PC-3 (cell line): Measurements from ENCODE around the gene SMIM7. TPM values are rescaled to one million over a fixed set of nuclear protein-coding genes. Genes with fewer than 3 reads are reported as not detected.

Experiments used
- ATAC-seq: fragments of 200-7000 bp; cut with Tn5 transposase; 2 replicates; pipeline ENCODE4 v1.9.1; 2020; ENCODE audit warnings: mild to moderate bottlenecking, moderate library complexity
- BruUV-seq: library from RNA; stranded (reverse); fragments of 400-500 nt; replicated peaks from 2 replicates; lab custom pipeline; 2021; lab: Mats Ljungman, UMichigan
- CTCF ChIA-PET: fragments of 300-600 bp; sonication (Branson Sonifier 250); formaldehyde crosslinking; loops from one replicate; lab custom pipeline; 2022; ENCODE audit warnings: antibody characterized with exemption; lab: Charles Lee
- POLR2A ChIA-PET: fragments of 300-600 bp; sonication (Branson Sonifier 250); formaldehyde crosslinking; loops from one replicate; lab custom pipeline; 2022; ENCODE audit warnings: antibody characterized with exemption; ENCODE audit not compliant: unreplicated experiment; lab: Charles Lee
- DNase-seq: peaks from one replicate; pipeline ENCODE4 v3.0.0-alpha.2; 2015
- H2AFZ ChIP-seq: fragments of 300-600 bp; sonication (generic); 2 replicates; pipeline ENCODE4 v1.6.0; 2016; ENCODE audit warnings: antibody characterized with exemption, low read length
- H3F3A ChIP-seq: fragments of 300-600 bp; sonication (generic); one replicate; pipeline ENCODE4 v1.6.0; 2017; ENCODE audit warnings: antibody characterized with exemption, low read length, control low read depth, mild to moderate bottlenecking; ENCODE audit not compliant: unreplicated experiment
- H3K27ac ChIP-seq: fragments of 300-600 bp; sonication (generic); 2 replicates; pipeline ENCODE4 v1.5.1; 2016; ENCODE audit warnings: mild to moderate bottlenecking, low read length
- H3K27me3 ChIP-seq: fragments of 300-600 bp; sonication (generic); 2 replicates; pipeline ENCODE4 v1.6.1; 2016; ENCODE audit warnings: low read length, mixed read lengths
- H3K36me3 ChIP-seq: fragments of 300-600 bp; sonication (generic); 2 replicates; pipeline ENCODE4 v1.6.1; 2016; ENCODE audit warnings: low read depth, mixed run types, low read length, mixed read lengths
- H3K4me1 ChIP-seq: fragments of 300-600 bp; sonication (generic); 2 replicates; pipeline ENCODE4 v1.5.1; 2016; ENCODE audit warnings: low read length; ENCODE audit not compliant: insufficient read depth
- H3K4me2 ChIP-seq: fragments of 300-600 bp; sonication (generic); 2 replicates; pipeline ENCODE4 v1.6.0; 2016; ENCODE audit warnings: low read length
- H3K4me3 ChIP-seq: fragments of 300-600 bp; sonication (generic); 2 replicates; pipeline ENCODE4 v1.5.1; 2016; ENCODE audit warnings: mild to moderate bottlenecking, low read length, mixed read lengths
- H3K79me2 ChIP-seq: fragments of 300-600 bp; sonication (generic); 2 replicates; pipeline ENCODE4 v1.6.1; 2017; ENCODE audit warnings: low read length, mixed read lengths
- H3K9ac ChIP-seq: fragments of 300-600 bp; sonication (generic); 2 replicates; pipeline ENCODE4 v1.6.0; 2016; ENCODE audit warnings: mild to moderate bottlenecking, low read length
- H3K9me2 ChIP-seq: fragments of 300-600 bp; sonication (generic); replicated peaks from 2 replicates; pipeline ENCODE4 v1.6.1; 2016; ENCODE audit warnings: mixed run types, low read length, mixed read lengths
- H3K9me3 ChIP-seq: fragments of 300-600 bp; sonication (generic); 2 replicates; pipeline ENCODE4 v1.6.1; 2016; ENCODE audit warnings: low read length, mixed read lengths
- H4K20me1 ChIP-seq: fragments of 300-600 bp; sonication (generic); 2 replicates; pipeline ENCODE4 v1.6.1; 2016; ENCODE audit warnings: low read length, mixed read lengths
- EZH2 ChIP-seq: fragments of 300-600 bp; sonication (generic); IDR thresholded peaks from one replicate; pipeline ENCODE4 v1.6.1; 2017; ENCODE audit warnings: antibody characterized with exemption, mild to moderate bottlenecking, low read length; ENCODE audit not compliant: unreplicated experiment
- EZH2phosphoT487 ChIP-seq: fragments of 300-600 bp; sonication (generic); IDR thresholded peaks from 2 replicates; pipeline ENCODE4 v1.6.1; 2018; ENCODE audit warnings: mild to moderate bottlenecking, antibody characterized with exemption, low read length, borderline replicate concordance
- intact Hi-C: fragments of 100-400 bp; cut with micrococcal nuclease; formaldehyde crosslinking; loops from 2 replicates; pipeline ENCODE4 v1.9.0; 2023
- total RNA-seq: library from RNA; depleted of rRNA; stranded (reverse); fragments of >200 nt; gene quantifications from 2 replicates; pipeline ENCODE4 v1.2.3, GENCODE V29; 2014
- TF ChIP-seq, protein P1 (sequence below): fragments of 300-600 bp; sonication (generic); conservative IDR thresholded peaks from 2 replicates; pipeline ENCODE4 v1.5.1; 2017; ENCODE audit warnings: antibody characterized with exemption, low read depth, mild to moderate bottlenecking, low read length

SMIM7 gene
- total RNA-seq, 1 experiment from 2014 or later = 74.1 TPM

DNA sequence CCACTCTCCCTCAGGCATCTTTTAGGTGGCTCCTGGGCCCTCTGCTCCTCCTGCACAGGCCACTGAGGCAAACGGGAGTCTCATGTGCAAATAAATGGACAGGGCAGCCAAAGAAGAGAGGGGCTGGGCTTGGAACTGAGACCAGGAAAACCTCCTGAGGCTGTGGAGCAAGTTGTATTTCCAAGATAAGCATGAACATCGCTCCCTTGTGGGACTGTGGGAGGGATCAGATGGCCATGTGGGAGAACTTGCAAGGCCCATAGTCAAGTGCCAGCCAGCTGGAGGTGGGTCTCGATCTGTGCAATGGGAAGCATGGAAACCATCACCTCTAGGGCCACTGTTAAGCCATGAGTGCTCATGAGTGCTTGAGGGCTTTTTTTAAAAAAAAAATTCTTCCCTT, 56.9 kb downstream of the SMIM7 start:
- no peak overlapping the region for H3K4me3 ChIP-seq
- no peaks in the 10 kb centered on the region for H3K27me3 ChIP-seq
- no peak overlapping the region for H2AFZ ChIP-seq
- ChIA-PET POLR2A (no interaction called here), CTCF (no interaction called here)
- no peak overlapping the region for H3K27ac ChIP-seq
- H3K79me2 ChIP-seq = peaks cover 97% of the 10 kb centered on the region
- H3K4me2 ChIP-seq = no peak overlapping the region
- no peak overlapping the region for H3K9ac ChIP-seq
- TF ChIP-seq EZH2phosphoT487 = no peak
- no peak for TF ChIP-seq EZH2
- peaks cover 87% of the 10 kb centered on the region for H4K20me1 ChIP-seq
- H3K4me1 ChIP-seq = peaks cover 3% of the 10 kb centered on the region; the same call in 1 of the 2 replicates
- no peaks in the 10 kb centered on the region for H3K9me3 ChIP-seq
- BruUV-seq = no TSS peak
- no peak for DNase-seq
- no peaks in the 10 kb centered on the region for H3K9me2 ChIP-seq
- no peaks in the 10 kb centered on the region for H3F3A ChIP-seq
- no peak for ATAC-seq
- H3K36me3 ChIP-seq = no peaks in the 10 kb centered on the region
- intact Hi-C loops = no loop called here

DNA sequence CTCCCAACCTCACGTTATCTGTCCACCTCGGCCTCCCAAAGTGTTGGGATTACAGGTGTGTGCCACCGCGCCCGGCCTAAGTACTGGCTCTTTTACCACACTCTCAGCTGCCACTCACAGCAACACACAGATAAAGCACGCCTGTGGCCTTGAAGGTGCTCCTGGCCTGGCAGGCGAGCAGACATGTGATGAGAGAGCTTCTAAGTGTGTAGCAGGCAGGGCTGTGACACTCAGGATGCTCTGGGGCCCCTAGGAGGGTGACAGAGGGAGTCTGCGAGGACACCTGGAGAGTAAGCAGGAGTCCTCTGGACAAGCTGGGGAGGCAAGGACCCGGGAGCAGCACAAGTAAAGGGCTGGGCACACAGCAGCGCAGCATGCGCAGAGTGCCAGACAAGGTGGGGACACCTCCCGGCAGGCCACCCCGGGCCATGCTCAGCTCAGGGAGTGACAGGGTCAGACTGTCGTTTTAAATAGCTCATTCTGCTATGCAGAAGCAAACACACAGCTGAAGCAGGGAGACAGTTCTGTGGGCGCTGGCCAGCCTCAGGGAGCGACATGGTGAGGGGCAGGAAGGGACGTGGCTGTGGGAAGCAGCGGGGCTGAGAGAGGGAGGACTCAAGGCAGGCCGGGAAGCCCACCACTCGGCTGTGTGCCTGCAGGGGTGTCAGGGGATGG, 58.4 kb downstream of the SMIM7 start:
- Histone ChIP-seq H3K27ac (no peak overlapping the region), H2AFZ (no peak overlapping the region), H3K9me2 (no peaks in the 10 kb centered on the region), H3K9me3 (no peaks in the 10 kb centered on the region), H3K9ac (no peak overlapping the region), H3K27me3 (no peaks in the 10 kb centered on the region), H3F3A (no peaks in the 10 kb centered on the region), H4K20me1 (peaks cover 83% of the 10 kb centered on the region), H3K4me3 (no peak overlapping the region), H3K79me2 (peaks cover 98% of the 10 kb centered on the region), H3K4me2 (no peak overlapping the region), H3K4me1 (no peaks in the 10 kb centered on the region), H3K36me3 (no peaks in the 10 kb centered on the region)
- intact Hi-C loops = no loop called here
- POLR2A ChIA-PET = no interaction called here
- BruUV-seq = no TSS peak
- TF ChIP-seq EZH2 (no peak), EZH2phosphoT487 (no peak)
- TF ChIP-seq, protein P1, sequence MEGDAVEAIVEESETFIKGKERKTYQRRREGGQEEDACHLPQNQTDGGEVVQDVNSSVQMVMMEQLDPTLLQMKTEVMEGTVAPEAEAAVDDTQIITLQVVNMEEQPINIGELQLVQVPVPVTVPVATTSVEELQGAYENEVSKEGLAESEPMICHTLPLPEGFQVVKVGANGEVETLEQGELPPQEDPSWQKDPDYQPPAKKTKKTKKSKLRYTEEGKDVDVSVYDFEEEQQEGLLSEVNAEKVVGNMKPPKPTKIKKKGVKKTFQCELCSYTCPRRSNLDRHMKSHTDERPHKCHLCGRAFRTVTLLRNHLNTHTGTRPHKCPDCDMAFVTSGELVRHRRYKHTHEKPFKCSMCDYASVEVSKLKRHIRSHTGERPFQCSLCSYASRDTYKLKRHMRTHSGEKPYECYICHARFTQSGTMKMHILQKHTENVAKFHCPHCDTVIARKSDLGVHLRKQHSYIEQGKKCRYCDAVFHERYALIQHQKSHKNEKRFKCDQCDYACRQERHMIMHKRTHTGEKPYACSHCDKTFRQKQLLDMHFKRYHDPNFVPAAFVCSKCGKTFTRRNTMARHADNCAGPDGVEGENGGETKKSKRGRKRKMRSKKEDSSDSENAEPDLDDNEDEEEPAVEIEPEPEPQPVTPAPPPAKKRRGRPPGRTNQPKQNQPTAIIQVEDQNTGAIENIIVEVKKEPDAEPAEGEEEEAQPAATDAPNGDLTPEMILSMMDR = no peak
- CTCF ChIA-PET = no interaction called here
- DNase-seq (no peak), ATAC-seq (no peak)

DNA sequence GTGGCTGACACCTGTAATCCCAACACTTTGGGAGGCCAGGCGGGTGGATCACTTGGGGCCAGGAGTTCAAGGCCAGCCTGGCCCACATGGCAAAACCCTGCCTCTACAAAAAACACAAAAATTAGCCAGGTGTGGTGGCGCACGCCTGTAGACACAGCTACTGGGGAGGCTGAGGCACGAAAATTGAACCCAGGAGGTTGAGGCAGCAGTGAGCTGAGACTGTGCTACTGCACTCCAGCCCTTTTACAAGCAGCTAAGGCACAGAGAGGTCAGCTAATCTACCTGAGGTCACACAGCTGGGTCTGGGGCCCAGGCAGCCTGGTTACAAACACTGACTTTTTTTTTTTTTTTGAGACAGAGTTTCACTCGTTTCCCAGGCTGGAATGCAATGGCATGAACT, 59.1 kb downstream of the SMIM7 start:
- peaks cover 100% of the 10 kb centered on the region for H3K79me2 ChIP-seq
- ATAC-seq (no peak), DNase-seq (no peak)
- no peaks in the 10 kb centered on the region for H3K4me1 ChIP-seq
- H4K20me1 ChIP-seq = peaks cover 88% of the 10 kb centered on the region
- ChIA-PET POLR2A (no interaction called here), CTCF (no interaction called here)
- no peak overlapping the region for H3K4me2 ChIP-seq
- TF ChIP-seq, protein P1 = no peak
- TF ChIP-seq EZH2 (no peak), EZH2phosphoT487 (no peak)
- no peaks in the 10 kb centered on the region for H3K36me3 ChIP-seq
- H2AFZ ChIP-seq = no peak overlapping the region
- no peak overlapping the region for H3K27ac ChIP-seq
- no peak overlapping the region for H3K9ac ChIP-seq
- no TSS peak for BruUV-seq
- H3K27me3 ChIP-seq = no peaks in the 10 kb centered on the region
- no peak overlapping the region for H3K4me3 ChIP-seq
- intact Hi-C loops = no loop called here
- H3K9me2 ChIP-seq = no peaks in the 10 kb centered on the region
- H3K9me3 ChIP-seq = no peaks in the 10 kb centered on the region
- no peaks in the 10 kb centered on the region for H3F3A ChIP-seq
